ENCODE results near the gene HES7.
A peak's percentile ranks its signal among the peaks of the same experiment; 100 is the strongest.

Gene HES7

DNA sequence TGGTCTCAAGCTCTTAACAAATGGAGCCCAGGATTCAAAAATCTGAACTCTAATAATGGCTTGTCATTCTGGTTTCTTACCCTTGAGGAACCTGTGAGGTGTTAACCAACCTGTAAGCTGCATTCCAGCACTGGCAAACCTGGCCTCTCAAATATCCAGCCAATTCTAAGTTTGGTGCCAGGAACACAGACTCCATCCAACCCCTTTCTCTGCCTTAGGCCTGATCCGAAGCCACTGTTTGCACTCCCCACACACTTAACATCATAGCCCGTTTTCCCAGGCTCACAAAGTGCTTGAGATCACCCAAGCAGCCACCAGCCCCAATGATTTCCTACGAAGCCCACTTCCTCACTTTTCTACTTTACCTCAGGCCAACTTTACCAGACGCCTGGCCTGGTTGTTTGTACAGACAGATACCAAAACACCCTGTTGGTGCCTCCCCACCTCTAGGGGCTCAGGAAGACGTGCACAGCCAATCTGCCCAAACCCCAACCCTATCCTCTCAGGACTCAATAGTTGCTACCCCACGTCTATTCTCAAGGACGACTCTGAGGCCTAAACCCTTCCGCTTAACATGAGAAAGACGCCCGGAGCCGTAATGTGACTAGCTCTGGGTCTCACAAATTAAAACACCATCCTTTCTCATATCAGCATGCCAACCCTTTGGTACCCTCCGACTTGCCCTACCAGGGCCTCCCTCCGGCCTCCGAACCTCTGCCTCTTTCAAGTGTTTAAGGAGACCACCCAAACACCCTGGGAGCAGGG is 31.5 kb upstream of the HES7 start:
- no peak for DNase-seq

DNA sequence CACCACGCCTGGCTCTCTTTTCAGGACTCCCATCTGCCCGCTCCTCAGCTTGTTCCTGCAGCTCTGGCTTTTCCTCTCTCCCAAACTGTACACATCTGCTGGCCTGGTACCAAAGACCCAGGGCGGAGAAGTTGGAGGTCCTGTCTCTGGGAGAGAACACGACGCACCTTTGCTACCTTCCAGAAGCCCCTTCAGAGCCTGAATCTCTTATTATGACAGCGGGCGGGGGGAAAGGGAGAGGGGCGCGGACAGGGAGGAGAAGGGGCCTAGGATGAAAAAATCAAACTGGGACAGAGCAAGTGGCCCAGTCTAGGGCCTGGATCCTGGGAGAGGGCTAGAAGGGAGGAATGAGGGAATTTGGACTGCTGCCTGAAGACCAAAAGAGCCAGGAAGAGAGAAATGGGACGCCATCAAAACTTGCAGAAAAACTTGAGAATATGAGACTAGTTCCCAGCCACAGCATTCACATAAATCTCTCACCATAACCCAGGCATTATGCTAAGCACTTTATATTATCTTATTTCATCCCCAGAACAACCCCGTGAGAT is 30.8 kb upstream of the HES7 start:
- DNase-seq = no peak

DNA sequence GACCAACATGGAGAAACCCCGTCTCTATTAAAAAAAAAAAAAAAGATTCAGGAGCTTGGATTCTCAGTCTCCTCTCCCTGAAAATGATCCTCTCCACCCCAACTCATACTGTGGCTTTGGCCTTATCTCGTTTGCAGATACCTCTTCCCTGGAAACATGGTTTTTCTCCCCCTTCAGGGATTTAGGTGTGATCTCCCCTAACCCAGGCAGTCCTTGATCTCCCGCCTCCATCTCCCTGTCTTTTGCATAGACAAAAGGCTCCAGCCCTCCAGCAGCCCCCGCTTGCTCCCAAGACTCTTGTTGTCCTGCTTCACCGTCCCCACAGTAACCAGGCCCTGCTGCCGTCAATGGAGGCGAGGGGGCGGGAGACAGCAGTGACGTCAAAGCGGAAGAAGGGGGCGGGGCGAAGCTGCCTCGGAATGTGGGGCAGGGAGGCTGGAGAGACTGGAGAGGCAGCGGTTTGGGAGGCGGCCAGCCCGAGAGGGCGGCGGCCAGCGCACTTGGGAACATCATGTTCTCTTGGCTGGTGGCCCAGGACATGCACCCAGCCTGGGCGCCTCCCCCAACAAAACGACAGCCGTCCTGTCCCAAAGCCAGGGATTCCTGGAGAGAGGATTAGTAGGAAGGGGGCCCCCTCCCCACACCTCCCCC is 30.2 kb upstream of the HES7 start:
- DNase-seq = peak; percentile 81

DNA sequence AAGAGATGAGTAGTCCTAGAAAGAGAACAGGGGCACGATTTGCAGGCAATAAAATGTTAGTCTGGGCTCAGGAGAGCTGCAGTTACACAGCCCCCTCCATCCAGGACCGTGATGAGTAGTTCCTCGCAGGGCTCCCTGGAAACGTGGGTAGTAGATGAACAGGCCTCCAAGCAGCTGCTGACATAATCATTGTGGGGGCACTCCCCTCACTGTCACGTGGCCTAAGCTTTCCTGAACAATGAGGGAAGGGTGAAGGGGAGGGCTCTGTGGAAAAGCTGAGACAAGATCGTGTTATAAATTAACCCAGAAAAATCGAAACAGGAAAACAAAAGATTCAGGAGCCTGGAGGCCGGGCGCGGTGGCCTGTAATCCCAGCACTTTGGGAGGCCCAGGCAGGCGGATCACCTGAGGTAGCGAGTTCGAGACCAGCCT is 29.6 kb upstream of the HES7 start:
- peak; percentile 51 for DNase-seq

DNA sequence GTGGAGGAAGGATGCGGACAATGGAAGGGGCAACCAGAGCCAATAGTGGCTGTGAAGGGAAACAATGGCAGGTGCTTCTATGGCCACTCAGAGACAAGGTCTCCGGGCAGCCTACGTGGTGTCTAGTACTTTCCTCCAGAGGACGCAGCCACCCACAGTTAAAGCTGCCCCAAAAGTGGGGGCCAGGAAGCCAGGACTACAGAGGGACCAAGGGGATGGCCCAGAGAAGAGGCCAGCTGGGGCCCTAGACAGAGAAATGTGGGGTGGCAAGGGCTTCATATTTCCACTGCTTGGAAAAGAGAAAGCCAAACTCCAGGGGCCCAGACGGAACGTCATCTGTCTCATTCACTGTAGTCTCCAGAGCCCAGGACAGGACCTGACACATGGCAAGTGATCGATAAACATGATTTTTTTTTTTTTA is 29.1 kb upstream of the HES7 start:
- DNase-seq = no peak

DNA sequence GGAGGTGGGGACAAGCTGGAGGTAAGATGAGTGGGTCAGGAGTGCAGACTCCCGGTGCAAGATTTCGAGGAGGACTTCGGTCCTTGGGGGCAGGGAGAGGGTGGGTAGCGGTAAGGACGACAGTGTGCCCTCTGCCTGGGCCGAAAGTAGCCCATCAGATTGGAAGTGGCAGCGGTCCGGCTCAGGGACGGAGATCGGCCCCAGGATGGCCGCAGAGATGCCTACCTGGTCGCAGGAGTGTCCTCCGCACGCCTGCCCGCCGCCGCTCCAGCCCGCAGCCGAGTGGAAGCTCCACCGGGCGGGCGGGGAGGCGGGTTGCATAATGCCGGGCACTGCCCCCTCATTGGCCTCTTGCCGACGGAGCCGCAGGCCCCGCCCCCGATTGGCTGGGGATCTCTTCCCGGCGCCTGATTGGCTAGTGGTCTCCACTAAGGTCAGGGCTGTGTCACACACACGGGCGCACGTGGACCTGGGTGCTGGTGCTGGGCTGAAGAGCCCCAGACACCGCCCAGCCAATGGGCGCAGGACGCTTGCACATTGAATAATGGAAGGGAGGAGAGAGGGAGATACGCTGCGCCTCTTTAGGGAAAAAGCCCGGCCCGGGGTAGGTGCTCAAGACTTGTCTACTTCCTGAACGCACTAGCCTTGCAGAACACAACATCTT is 28.3 kb upstream of the HES7 start, which contains the start of gene PER1:
Gene PER1, minus strand, starts transcription at position 293 of the 664 bp plus-strand sequence. CDS start 1,698 bp downstream, outside the sequence.
- DNase-seq = peak; percentile 96

DNA sequence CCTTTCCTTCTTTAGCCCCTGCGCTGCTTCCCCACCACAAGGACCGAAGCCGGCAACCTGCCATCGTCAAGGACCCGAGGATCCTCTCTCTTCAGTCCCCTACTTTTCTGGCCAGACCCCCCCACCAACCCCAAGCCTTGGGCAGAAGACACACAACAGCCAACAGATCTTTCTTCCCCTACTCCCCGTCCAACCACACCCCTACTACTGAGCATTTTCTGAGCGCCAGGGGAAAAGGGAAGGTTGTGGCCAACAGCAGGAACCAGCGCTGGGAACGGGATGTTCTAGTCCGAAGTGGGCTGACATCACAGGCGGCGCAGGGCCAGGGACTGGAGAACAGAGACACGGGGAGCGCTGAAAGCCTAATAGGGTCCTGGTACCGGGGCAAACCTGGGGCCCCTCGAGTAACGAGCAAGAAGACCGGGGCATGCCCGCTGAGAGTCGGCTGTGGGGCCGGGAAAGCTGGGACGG is 27.8 kb upstream of the HES7 start:
- DNase-seq = peak; percentile 43

DNA sequence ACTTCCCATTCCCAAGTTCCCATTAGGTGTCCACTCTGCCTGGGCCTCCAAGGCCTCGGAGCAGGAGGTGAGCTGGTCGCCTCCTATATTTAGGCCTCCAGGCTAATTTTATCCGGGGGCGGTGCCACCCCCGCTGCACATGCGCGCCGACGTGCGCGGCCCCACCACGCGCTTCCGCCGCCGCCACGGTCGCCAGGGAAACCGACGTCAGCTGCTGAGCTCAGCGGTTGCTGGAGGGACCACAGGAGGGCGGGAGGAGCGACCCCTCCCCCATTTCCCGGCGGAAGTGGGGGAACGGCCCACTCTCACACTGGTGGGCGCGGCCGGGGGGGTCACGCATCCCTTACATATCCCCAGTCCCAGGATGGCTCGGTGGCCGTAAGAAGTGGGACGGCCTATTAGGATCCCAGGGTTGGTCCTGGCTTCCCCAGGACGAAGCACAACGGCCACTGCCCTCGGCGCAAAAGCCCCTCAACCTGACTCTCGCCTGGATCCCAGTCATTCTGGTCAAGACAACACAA is 27.3 kb upstream of the HES7 start:
- peak; percentile 70 for DNase-seq

DNA sequence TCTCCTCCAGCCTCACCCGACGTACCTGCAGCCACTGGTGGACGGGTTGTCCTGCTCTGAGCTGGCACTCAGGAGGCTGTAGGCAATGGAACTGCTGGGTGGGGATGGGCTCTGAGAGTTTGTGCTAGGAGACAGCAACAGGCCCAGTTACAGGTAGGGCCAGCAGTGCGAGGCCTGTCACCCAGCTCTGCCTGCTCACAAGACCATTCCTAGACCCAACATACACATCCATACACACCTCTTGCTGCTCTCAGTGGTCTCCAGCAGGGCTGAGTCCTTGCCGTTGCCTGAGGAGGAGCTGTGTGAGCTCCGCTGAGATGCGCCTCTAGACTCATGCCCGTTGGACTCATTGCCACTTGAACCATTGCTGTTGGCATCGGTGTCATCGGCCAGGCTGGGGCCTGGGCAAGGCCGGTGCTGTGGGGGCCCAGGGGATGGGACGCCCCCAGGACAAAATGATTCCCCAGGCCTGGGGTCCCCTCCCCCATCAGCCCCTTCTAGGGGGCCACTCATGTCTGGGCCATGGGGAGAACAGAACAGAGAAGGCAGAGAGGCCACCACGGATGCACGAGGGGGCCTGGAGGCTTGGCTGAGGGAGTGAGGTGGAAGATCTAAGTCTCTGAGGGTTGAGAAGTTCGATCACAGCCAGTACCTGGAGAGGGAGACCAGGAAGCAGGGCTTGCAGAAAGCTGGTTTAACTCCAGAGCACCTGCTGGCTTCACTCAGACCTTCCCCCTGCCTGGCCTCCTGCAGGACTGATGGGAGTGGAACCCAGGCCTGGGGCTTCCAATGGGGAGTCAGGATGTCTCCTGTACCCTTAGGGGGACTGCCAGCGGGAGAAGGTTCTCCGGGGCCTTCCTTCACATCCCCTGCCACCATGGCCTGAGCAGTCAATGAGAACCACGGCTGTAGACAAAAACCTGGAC is 26.6 kb upstream of the HES7 start:
- DNase-seq = no peak

DNA sequence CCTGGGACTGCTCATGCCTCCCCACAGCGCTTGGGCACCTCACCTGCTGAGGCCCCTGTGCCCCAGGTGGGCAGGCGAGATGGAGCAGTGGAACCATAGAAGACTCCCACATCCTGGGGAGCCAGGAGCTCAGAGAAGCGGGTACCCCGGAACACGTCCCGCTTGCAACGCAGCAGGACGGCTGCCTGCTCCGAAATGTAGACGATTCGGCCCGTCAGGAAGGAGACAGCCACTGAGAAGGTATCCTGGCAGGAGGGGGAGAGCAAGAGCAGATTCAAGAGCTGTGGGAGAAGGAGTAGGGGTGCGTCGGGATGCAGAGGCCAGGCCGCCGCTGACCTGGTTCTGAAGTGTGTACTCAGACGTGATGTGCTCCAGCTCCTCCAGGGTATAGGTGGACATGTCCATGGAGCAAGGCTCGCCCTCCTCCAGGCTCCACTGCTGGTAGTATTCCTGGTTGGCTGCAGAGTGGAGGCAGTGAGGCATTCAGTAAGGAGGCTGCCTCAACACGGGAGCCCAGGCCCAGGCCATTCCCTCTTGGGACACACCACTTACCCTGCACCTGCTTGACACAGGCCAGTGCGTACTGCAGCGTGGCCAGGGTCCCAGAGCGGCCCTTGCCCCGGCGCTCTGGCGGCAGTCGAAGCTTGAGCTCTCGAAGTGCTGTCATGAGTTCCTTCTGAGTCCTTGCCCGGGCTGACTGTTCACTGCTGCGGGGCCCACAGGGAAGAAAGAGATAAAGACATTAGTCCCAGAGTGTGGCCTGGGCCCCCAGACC is 25.7 kb upstream of the HES7 start:
- no peak for DNase-seq

DNA sequence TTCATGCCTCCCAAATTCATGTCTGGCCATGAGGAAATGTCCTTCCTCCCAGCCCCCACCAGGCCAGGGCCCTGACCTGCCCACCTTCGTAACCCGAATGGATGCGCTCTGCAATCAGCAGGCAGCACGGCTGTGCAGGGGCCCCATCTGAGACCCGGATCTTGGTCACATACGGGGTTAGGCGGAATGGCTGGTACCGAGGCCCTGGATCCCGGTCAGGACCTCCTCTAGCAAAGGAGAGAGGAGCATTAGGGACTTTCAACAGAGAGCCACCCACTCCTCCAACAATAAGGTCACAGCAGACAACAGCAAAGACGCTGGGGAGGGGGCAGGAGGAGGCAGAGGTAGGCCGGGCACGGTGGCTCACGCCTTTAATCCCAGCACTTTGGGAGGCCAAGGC is 24.7 kb upstream of the HES7 start:
- DNase-seq = no peak

DNA sequence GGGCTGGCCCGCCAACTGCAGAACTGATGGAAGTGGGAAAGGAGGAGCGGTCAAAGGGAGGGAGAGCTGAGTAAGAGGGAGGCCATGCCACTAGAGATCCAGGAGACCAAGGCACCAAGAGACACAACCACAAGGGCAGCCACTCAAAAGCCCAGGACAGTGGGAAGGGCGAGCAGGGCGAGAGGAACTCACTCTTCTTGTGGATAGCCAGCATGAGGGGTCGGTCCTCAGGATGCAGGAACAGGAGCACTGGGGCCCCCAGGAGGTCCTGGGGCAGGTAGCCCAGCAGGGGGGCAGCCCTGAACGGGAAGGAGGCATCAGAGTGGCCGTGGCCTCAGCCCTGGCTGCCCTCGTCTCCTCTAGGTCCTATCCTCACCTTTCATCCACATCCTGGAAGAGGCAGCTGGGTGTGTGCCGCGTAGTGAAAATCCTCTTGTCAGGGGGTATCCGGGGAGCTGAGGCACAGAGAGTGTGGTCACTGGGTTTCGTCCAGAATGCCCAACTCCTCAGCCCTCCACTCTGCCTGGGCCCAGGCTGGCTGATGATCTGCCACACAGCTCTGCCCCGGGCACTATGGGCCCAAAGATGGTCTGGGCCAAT is 24.0 kb upstream of the HES7 start:
- DNase-seq = no peak

DNA sequence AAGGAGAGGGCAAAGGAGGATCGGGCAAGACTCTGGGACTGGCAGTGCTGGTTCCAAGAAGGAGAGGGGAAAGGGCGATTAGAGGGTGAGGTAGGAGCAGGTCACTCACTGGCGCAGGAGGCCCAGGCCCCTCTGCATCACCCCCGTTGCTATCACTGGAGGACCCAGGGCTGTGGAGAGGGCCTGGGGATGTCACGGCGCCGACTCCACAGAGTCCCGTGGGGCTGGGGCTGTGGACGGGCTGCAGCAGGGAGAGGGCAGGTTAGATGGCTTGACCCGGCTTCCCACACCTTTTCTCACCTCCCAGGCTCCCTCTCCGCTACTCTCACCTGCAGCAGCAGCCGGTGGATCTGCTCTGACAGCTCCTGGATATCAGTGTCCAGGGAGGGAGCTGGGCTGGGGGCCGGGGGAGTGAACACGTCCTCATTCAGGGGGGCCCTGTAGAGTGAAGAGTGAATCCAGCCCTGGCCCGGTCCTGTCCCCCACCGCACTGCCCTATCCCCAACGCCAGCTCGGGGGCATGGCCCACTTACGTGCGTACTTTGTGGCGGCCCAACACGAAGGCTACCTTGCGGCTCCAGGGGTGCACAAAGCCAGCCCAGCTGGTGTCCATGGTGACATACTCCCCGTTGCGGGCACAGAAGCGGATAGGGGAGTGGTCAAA is 23.4 kb upstream of the HES7 start:
- no peak for DNase-seq

DNA sequence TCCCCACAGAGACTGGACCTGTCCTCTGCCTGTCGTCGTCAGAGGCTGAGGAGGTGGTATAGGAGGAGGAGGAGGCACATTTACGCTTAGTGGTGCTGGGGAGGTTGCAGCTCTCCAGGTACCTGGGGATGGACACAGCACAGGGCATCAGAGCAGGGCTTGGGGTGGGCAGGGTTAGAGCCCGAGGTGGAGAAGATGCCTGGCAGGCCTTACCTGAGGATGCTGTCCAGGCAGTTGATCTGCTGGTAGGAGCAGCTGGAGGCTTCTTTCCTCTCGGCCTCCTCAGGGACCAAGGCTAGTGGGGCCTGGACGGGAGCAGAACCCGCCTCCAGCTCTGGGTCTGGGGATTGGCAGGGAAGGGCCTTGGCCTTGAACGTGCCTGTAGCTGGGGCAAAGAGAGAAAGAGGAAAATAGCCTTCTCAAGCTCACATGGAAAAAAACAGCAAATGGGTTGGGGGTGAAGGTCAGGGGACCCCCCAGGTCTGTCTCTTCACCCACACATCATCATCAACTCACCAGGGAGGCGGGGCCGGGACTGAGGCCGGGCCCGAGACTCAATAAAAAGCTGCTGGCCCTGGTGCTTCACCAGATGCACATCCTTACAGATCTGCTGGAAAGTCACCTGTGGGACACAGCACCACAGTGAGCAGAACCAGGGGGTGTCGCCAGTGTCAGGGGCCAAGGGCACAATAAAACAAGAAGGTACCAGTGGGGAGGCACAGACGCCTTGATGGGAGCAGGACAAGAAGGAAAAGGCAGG is 22.7 kb upstream of the HES7 start:
- no peak for DNase-seq

DNA sequence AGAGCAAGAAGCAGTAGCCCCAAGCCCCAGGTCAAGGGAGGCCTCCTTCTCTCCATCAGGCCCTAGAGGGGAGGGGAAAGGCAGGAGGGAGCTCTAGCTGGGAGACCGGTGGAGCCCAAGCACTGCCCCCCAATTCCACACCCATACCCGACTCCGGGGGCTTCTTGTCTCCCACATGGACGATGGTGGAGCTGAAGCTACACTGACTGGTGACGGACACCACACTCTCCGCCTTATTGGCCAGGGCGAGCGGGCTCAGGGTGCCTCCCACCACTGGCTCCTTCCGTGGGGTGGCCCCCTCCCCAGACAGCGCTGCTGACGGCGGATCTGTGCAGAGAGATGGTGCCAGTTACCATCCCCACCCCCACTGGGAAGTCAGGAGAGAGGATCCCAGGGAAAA is 21.9 kb upstream of the HES7 start:
- DNase-seq = no peak

DNA sequence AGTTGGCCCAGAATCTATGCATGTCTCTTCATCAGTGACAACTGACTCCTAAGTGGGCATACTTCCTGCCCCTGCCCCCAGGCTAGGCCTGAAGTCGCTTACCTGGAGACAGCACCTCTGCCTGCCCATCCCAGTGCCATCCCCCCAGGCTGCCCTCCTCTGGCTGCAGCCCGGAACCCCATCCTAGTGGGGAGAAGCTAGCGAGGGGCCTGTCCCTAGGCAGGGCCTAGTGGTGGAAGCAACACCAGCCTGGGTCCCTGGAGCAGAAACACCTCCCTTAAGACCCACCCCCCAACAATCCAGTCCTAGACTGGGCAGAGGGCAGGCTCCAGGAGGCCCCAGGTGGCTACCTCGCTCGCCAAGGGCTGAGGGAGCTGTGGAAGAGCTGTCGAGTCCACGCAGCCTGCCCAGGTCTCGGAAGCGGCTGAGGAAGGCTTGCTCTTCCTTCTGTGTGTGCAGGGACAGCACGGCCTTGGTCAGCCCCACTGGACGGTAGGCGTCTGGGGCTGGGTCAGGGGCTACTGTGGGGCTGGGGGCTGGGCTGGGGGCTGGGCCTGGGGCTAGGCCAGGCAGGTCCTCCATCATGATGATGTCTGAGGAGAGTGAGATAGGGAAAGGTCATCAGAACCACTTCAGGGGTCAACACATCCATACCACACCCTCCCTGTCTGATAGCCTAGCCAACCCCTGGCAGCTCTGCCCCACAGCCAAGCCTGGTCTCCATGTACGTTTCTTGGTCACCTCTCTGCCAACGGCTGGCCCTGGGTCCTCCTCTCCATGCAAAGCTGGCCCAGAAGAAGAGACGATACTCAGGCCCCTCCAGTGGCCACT is 20.7 kb upstream of the HES7 start:
- no peak for DNase-seq

DNA sequence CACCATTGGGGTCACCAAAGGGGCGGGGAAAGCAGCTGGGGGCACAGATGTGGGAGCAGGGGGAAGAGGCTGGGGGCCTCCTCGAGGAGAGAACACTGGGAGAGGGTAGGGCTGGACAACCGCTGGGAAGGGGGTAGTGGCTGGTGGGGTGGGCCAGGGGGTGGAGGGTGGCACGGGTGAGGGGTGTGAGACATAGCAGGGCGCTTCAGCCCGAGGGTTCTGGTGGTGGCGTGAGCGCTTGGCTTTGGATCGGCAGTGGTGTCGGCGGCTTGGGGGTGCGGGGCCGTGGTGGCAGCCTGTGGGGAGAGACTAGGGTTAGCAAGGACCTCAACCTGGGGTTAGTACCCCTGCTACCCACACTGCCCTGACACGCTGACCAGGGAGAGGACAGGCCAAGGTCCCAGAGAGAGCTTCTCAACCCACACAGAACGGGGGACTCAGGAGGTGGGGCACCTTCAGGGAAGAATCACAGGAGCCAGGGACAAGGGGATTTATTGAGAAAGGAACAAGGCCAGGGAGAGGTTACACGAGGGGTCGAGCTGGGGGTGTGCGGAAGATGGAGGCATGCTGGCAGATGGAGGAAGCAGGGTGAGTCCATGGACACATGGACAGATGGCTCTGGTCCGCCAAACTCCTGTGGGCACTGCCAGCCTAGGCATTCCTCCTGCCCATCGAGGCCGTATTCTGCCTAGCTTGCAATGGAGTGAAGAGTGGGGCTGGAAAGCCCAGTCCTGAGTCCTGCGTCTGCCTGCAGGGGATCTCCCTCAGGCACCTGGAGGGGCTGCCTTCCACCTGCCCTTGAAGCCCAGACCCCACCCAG is 19.9 kb upstream of the HES7 start:
- DNase-seq = no peak
